GM19351 (cell line): ENCODE measurements around the gene SLC17A5.
"Not testable (repeated sequence)": the region's sequence is repeated elsewhere in the genome, so short reads cannot be mapped to it uniquely, and the experiment has no call there.

ENCODE experiments used
- ATAC-seq: cut with Tn5 transposase; IDR thresholded peaks from one replicate; pipeline ENCODE4 v1.9.1; 2021; ENCODE audit warnings: mild to moderate bottlenecking, moderate library complexity; ENCODE audit not compliant: unreplicated experiment

Gene SLC17A5

GRCh38 chr6:73623480-73623879 is 30.3 kb downstream of the SLC17A5 start:
- not testable (repeated sequence) for ATAC-seq

- not testable (repeated sequence) for ATAC-seq
These were observed 35.7 kb downstream of the SLC17A5 start for GRCh38 chr6:73618082-73618481.

GRCh38 chr6:73614802-73615201 is 39.0 kb downstream of the SLC17A5 start:
- no peak for ATAC-seq

- ATAC-seq = no peak
These were observed 39.8 kb downstream of the SLC17A5 start for GRCh38 chr6:73613806-73614536.

GRCh38 chr6:73612611-73613010 is 41.2 kb downstream of the SLC17A5 start:
- ATAC-seq = no peak

GRCh38 chr6:73610444-73611275 is 43.1 kb downstream of the SLC17A5 start:
- no peak for ATAC-seq

GRCh38 chr6:73608761-73609160 is 45.0 kb downstream of the SLC17A5 start:
- ATAC-seq = no peak

- ATAC-seq = no peak
These were observed 47.4 kb downstream of the SLC17A5 start for GRCh38 chr6:73606428-73606827.

GRCh38 chr6:73604461-73604860 is 49.3 kb downstream of the SLC17A5 start:
- no peak for ATAC-seq

GRCh38 chr6:73604020-73604419 is 49.8 kb downstream of the SLC17A5 start:
- no peak for ATAC-seq

- ATAC-seq = peak; percentile 20
These were observed 67.3 kb downstream of the SLC17A5 start for GRCh38 chr6:73586416-73586974.

GRCh38 chr6:73585566-73586415 is 68.0 kb downstream of the SLC17A5 start:
- ATAC-seq = peak; percentile 78

GRCh38 chr6:73581293-73581692 is 72.5 kb downstream of the SLC17A5 start:
- no peak for ATAC-seq

GRCh38 chr6:73580247-73581149 is 73.3 kb downstream of the SLC17A5 start:
- ATAC-seq = peak; percentile 81

GRCh38 chr6:73579851-73580246 is 73.9 kb downstream of the SLC17A5 start:
- ATAC-seq = peak; percentile 37

- no peak for ATAC-seq
These were observed 74.4 kb downstream of the SLC17A5 start for GRCh38 chr6:73579389-73579788.

GRCh38 chr6:73577676-73578075 is 76.1 kb downstream of the SLC17A5 start:
- ATAC-seq = no peak

GRCh38 chr6:73572531-73572930 is 81.3 kb downstream of the SLC17A5 start:
- not testable (repeated sequence) for ATAC-seq

GRCh38 chr6:73571218-73572181 is 82.3 kb downstream of the SLC17A5 start:
- not testable (repeated sequence) for ATAC-seq
